Hematopoietic multipotent progenitor cell treated with erythropoietin and hydrocortisone succinate and interleukin-3 and kit ligand, for 6 days (in vitro differentiated cells): ENCODE results near the gene PQBP1.
"Not testable (repeated sequence)": the region's sequence is repeated elsewhere in the genome, so short reads cannot be mapped to it uniquely, and the experiment has no call there.

Source experiments
- DNase-seq: peaks from one replicate; pipeline ENCODE4 v3.0.0-alpha.2; 2015

PQBP1 gene

GRCh38 chrX:48897625-48898306 is at the start of gene PQBP1, which contains the start of gene TIMM17B:
TSS of gene PQBP1 (plus strand) at chrX:48897930. CDS start at chrX:48898510, 580 bp downstream.
TSS of gene TIMM17B (minus strand) at chrX:48897768. CDS start at chrX:48897749, 19 bp downstream.
- peak; percentile 96 for DNase-seq

- DNase-seq: no peak
Measured at GRCh38 chrX:48848847-48849246, 48.9 kb upstream of the PQBP1 start.

- no peak for DNase-seq
Measured at GRCh38 chrX:48852857-48853256, 44.9 kb upstream of the PQBP1 start.

- DNase-seq: not testable (repeated sequence)
Measured at GRCh38 chrX:48853494-48853893, 44.2 kb upstream of the PQBP1 start.

- not testable (repeated sequence) for DNase-seq
Measured at GRCh38 chrX:48854121-48854804, 43.5 kb upstream of the PQBP1 start.

GRCh38 chrX:48854898-48855297 is 42.8 kb upstream of the PQBP1 start:
- DNase-seq: peak; percentile 40

GRCh38 chrX:48864210-48864609 is 33.5 kb upstream of the PQBP1 start:
- no peak for DNase-seq

- not testable (repeated sequence) for DNase-seq
Measured at GRCh38 chrX:48872017-48872416, 25.7 kb upstream of the PQBP1 start.

GRCh38 chrX:48876944-48877343 is 20.8 kb upstream of the PQBP1 start:
- not testable (repeated sequence) for DNase-seq

- DNase-seq: no peak
Measured at GRCh38 chrX:48883729-48884128, 14.0 kb upstream of the PQBP1 start.

- not testable (repeated sequence) for DNase-seq
Measured at GRCh38 chrX:48886586-48886985, 11.1 kb upstream of the PQBP1 start.

- no peak for DNase-seq
Measured at GRCh38 chrX:48890296-48890925, 7.3 kb upstream of the PQBP1 start.

- DNase-seq: peak; percentile 13
Measured at GRCh38 chrX:48890934-48891401, 6.8 kb upstream of the PQBP1 start.

GRCh38 chrX:48891402-48892288 is 6.1 kb upstream of the PQBP1 start:
- peak; percentile 90 for DNase-seq

- no peak for DNase-seq
Measured at GRCh38 chrX:48892896-48893295, 4.8 kb upstream of the PQBP1 start.

GRCh38 chrX:48893556-48894348 is 4.0 kb upstream of the PQBP1 start:
- DNase-seq: no peak

- DNase-seq: no peak
Measured at GRCh38 chrX:48894891-48895290, 2.8 kb upstream of the PQBP1 start.

GRCh38 chrX:48896611-48897011 is 1.1 kb upstream of the PQBP1 start:
- DNase-seq: no peak

GRCh38 chrX:48897157-48897624 is 539 bp upstream of the PQBP1 start:
- peak; percentile 89 for DNase-seq

GRCh38 chrX:48899078-48899410 is 1.3 kb downstream of the PQBP1 start:
- DNase-seq: no peak

- DNase-seq: no peak
Measured at GRCh38 chrX:48901069-48901468, 3.3 kb downstream of the PQBP1 start.

- no peak for DNase-seq
Measured at GRCh38 chrX:48902135-48902534, 4.4 kb downstream of the PQBP1 start.
